Measurements from ENCODE around the gene PRR33. TPM values are rescaled to one million over a fixed set of nuclear protein-coding genes. Genes with fewer than 3 reads are reported as not detected.

Gene PRR33
- polyA plus RNA-seq, 2 of the 4 experiments (the other 2 are of a cell fraction), result not detected

DNA sequence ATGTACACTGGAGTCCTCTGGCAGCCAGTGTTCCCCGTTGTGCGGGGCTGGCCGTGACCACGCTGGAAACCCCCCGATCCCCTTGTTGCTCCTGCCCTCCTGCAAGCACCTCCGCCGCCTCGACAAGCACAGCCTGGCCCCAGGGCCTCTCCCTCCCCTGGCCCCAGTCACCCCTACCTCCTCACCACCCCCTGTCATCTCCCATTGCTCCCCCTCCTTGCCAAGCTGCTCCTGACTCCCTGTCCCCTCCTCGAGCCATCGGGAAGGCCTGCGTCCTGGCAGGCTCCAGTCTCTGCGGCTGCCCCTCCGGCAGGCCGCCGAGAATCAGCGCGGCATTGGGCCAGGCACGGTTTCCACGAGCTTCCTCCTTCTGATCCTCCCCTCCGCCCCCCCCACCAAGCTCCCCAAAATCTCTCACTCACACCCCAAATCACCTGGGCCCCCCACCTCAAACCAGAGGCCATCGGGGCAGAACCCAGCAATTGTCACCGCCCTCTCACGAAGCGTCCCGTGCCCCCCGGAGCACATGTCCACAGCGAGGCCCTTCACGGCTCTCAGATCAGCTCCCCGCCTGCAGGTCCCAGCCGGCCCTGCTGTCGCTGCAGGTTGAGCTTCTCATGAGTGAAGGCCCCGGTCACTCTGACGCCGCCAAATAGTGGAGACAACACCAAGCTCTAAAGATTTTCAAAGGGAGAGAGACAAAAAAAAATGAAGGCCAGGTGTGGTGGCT lies 44.5 kb downstream of the PRR33 start:
- TF ChIP-seq POLR2AphosphoS2 (conservative IDR thresholded peaks at IDR 0.05; ENCODE audit: low read length) (no peak), CEBPB (IDR thresholded peaks at IDR 0.05) (no peak), HOXA7 (CRISPR knock-in tag; IDR thresholded peaks at IDR 0.05) (no peak), NPAS2 (CRISPR knock-in tag; IDR thresholded peaks at IDR 0.05; ENCODE audit: borderline replicate concordance) (no peak), RNF2 (IDR thresholded peaks at IDR 0.05; ENCODE audit: borderline replicate concordance, low read depth) (no peak), TFCP2L1 (CRISPR knock-in tag; IDR thresholded peaks at IDR 0.05) (no peak), FOXS1 (CRISPR knock-in tag; IDR thresholded peaks at IDR 0.05) (no peak)
- TF ChIP-seq, protein P1, sequence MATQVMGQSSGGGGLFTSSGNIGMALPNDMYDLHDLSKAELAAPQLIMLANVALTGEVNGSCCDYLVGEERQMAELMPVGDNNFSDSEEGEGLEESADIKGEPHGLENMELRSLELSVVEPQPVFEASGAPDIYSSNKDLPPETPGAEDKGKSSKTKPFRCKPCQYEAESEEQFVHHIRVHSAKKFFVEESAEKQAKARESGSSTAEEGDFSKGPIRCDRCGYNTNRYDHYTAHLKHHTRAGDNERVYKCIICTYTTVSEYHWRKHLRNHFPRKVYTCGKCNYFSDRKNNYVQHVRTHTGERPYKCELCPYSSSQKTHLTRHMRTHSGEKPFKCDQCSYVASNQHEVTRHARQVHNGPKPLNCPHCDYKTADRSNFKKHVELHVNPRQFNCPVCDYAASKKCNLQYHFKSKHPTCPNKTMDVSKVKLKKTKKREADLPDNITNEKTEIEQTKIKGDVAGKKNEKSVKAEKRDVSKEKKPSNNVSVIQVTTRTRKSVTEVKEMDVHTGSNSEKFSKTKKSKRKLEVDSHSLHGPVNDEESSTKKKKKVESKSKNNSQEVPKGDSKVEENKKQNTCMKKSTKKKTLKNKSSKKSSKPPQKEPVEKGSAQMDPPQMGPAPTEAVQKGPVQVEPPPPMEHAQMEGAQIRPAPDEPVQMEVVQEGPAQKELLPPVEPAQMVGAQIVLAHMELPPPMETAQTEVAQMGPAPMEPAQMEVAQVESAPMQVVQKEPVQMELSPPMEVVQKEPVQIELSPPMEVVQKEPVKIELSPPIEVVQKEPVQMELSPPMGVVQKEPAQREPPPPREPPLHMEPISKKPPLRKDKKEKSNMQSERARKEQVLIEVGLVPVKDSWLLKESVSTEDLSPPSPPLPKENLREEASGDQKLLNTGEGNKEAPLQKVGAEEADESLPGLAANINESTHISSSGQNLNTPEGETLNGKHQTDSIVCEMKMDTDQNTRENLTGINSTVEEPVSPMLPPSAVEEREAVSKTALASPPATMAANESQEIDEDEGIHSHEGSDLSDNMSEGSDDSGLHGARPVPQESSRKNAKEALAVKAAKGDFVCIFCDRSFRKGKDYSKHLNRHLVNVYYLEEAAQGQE (IDR thresholded peaks at IDR 0.05), result no peak
- TF ChIP-seq, protein P2, sequence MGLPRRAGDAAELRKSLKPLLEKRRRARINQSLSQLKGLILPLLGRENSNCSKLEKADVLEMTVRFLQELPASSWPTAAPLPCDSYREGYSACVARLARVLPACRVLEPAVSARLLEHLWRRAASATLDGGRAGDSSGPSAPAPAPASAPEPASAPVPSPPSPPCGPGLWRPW (IDR thresholded peaks at IDR 0.05), result no peak
- TF ChIP-seq, protein P3, sequence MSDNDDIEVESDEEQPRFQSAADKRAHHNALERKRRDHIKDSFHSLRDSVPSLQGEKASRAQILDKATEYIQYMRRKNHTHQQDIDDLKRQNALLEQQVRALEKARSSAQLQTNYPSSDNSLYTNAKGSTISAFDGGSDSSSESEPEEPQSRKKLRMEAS (IDR thresholded peaks at IDR 0.05), result no peak
- TF ChIP-seq, protein P4, sequence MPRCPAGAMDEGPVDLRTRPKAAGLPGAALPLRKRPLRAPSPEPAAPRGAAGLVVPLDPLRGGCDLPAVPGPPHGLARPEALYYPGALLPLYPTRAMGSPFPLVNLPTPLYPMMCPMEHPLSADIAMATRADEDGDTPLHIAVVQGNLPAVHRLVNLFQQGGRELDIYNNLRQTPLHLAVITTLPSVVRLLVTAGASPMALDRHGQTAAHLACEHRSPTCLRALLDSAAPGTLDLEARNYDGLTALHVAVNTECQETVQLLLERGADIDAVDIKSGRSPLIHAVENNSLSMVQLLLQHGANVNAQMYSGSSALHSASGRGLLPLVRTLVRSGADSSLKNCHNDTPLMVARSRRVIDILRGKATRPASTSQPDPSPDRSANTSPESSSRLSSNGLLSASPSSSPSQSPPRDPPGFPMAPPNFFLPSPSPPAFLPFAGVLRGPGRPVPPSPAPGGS (IDR thresholded peaks at IDR 0.05), result no peak
- FAIRE-seq, result no peak
- Histone ChIP-seq H3K9me3 (no peaks in the 10 kb centered on the region), H3K4me3 (no peak overlapping the region), H3K4me1 (peaks cover 7% of the 10 kb centered on the region), H3K4me2 (no peak overlapping the region), H3K27ac (no peak overlapping the region)
- no peak for ATAC-seq
- ChIA-PET POLR2A (no interaction called here), CTCF (interaction anchor here (0.6 to 14.5 kb wide), 22 partner anchors 10 to 327 kb away, joined by 3 to 174 read pairs (median 6); partner anchors contain the start of genes SYT8 and TNNI2)
- no peak for DNase-seq (ENCODE audit: low read depth in 1 of 2, low spot score in 1 of 2)
- 92% methylated on average over 22 of the region's 34 CpGs for WGBS (ENCODE audit: missing lambda C conversion rate)

DNA sequence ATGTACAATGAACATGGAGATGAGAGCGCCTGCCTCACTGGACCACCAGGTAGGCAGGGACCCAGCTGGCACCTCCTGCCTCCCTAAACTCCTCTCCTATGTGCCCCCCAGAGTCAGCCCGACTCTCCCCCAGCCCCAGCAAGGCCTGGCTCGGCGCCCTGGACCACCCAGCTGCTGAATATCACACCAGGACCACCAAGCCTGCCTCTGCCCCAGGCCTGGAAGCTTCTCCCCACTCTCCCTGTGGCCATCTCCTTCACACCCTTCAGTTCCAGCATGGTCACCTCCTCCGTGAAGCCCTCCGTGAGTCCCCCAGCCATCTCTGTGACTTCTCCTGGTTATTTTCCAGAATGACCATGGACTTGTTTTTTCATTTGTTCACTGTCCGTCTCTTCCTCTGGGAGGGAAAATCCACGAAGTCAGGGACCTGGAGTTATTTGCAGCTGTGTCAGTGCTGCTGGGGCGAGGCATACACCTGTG lies 45.2 kb downstream of the PRR33 start:
- ChIA-PET POLR2A (no interaction called here), CTCF (interaction anchor here (0.8 to 14.5 kb wide), 15 partner anchors 11 to 310 kb away, joined by 3 to 174 read pairs (median 15); partner anchors contain the start of genes SYT8 and TNNI2)
- no peak overlapping the region for H3K4me2 ChIP-seq
- FAIRE-seq (no peak), ATAC-seq (no peak), DNase-seq (ENCODE audit: low read depth in 1 of 2, low spot score in 1 of 2) (no peak)
- H3K27ac ChIP-seq, result no peak overlapping the region
- peaks cover 7% of the 10 kb centered on the region for H3K4me1 ChIP-seq
- 62% methylated on average over 9 of the region's 9 CpGs for WGBS (ENCODE audit: missing lambda C conversion rate)
- TF ChIP-seq EHF (CRISPR knock-in tag; IDR thresholded peaks at IDR 0.05) (no peak), ZFP36 (IDR thresholded peaks at IDR 0.05; ENCODE audit: borderline replicate concordance, partially characterized antibody) (peak; percentile 79), RNF2 (IDR thresholded peaks at IDR 0.05; ENCODE audit: borderline replicate concordance, low read depth) (no peak), HEYL (CRISPR knock-in tag; IDR thresholded peaks at IDR 0.05) (no peak)
- TF ChIP-seq, protein P5, sequence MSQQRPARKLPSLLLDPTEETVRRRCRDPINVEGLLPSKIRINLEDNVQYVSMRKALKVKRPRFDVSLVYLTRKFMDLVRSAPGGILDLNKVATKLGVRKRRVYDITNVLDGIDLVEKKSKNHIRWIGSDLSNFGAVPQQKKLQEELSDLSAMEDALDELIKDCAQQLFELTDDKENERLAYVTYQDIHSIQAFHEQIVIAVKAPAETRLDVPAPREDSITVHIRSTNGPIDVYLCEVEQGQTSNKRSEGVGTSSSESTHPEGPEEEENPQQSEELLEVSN (IDR thresholded peaks at IDR 0.05; ENCODE audit: borderline replicate concordance, low read depth), result no peak
- TF ChIP-seq, protein P1 (IDR thresholded peaks at IDR 0.05), result no peak
- H3K4me3 ChIP-seq, result no peak overlapping the region
- H3K9me3 ChIP-seq, result no peaks in the 10 kb centered on the region

All from A549 (cell line).